OCI-LY7 (cell line): Measurements from ENCODE around the gene ASXL2. TPM values are rescaled to one million over a fixed set of nuclear protein-coding genes. Genes with fewer than 3 reads are reported as not detected.
A peak's percentile ranks its signal among the peaks of the same experiment; 100 is the strongest.

Experiments used
- BruUV-seq: library from RNA; stranded (reverse); fragments of 400-500 nt; replicated peaks from 2 replicates; lab custom pipeline; 2021; lab: Mats Ljungman, UMichigan
- CTCF ChIA-PET: fragments of 300-600 bp; sonication (Branson Sonifier 250); formaldehyde crosslinking; loops from one replicate; lab custom pipeline; 2022; ENCODE audit warnings: antibody characterized with exemption; ENCODE audit not compliant: unreplicated experiment; lab: Charles Lee
- POLR2A ChIA-PET: fragments of 300-600 bp; sonication (Branson Sonifier 250); formaldehyde crosslinking; loops from one replicate; lab custom pipeline; 2022; ENCODE audit warnings: antibody characterized with exemption; lab: Charles Lee
- DNase-seq: peaks from one replicate; pipeline ENCODE4 v3.0.0-alpha.2; 2015; ENCODE audit warnings: low spot score
- H2AFZ ChIP-seq: fragments of 200-600 bp; sonication (generic), shearing (Covaris generic); 2 replicates; pipeline ENCODE4 v1.6.1; 2014; ENCODE audit warnings: mild to moderate bottlenecking, antibody characterized with exemption, low read length, moderate library complexity
- H3K27ac ChIP-seq: fragments of 200-600 bp; sonication (generic); 2 replicates; pipeline ENCODE4 v1.5.1; 2014; ENCODE audit warnings: mixed run types, low read depth, mild to moderate bottlenecking, moderate library complexity, low read length, inconsistent platforms; ENCODE audit not compliant: poor library complexity, severe bottlenecking
- H3K36me3 ChIP-seq: fragments of 200-600 bp; sonication (generic); 2 replicates; pipeline ENCODE4 v1.6.1; 2014; ENCODE audit warnings: mild to moderate bottlenecking, antibody characterized with exemption, low read length, moderate library complexity, mixed read lengths; ENCODE audit not compliant: insufficient read depth
- H3K4me1 ChIP-seq: fragments of 200-600 bp; sonication (generic); 2 replicates; pipeline ENCODE4 v1.5.1; 2014; ENCODE audit warnings: mild to moderate bottlenecking, low read length; ENCODE audit not compliant: insufficient read depth, poor library complexity, severe bottlenecking
- H3K4me2 ChIP-seq: fragments of 200-600 bp; sonication (generic); 2 replicates; pipeline ENCODE4 v1.6.1; 2014; ENCODE audit warnings: mild to moderate bottlenecking, low read length
- H3K4me3 ChIP-seq: fragments of 200-600 bp; sonication (generic); 2 replicates; pipeline ENCODE4 v1.5.1; 2014; ENCODE audit warnings: mild to moderate bottlenecking, low read depth, low read length; ENCODE audit not compliant: poor library complexity, severe bottlenecking
- H3K79me2 ChIP-seq: fragments of 200-600 bp; sonication (generic); 2 replicates; pipeline ENCODE4 v1.6.1; 2016; ENCODE audit warnings: low read depth, mild to moderate bottlenecking, low read length, moderate library complexity, mixed read lengths; ENCODE audit not compliant: insufficient read depth
- H3K9me2 ChIP-seq: fragments of 200-600 bp; sonication (generic); 2 replicates; pipeline ENCODE4 v1.6.1; 2016; ENCODE audit warnings: mild to moderate bottlenecking, low read length, mixed read lengths; ENCODE audit not compliant: insufficient read depth
- H3K9me3 ChIP-seq: fragments of 200-600 bp; sonication (generic); 2 replicates; pipeline ENCODE4 v1.6.1; 2014; ENCODE audit warnings: mild to moderate bottlenecking, mixed run types, low read length, mixed read lengths
- H4K20me1 ChIP-seq: fragments of 200-600 bp; sonication (generic); 2 replicates; pipeline ENCODE4 v1.6.1; 2014; ENCODE audit warnings: mild to moderate bottlenecking, antibody characterized with exemption, low read length, moderate library complexity, mixed read lengths; ENCODE audit not compliant: insufficient read depth
- EZH2phosphoT487 ChIP-seq: fragments of 200-600 bp; sonication (generic); IDR thresholded peaks from 2 replicates; pipeline ENCODE4 v1.6.1; 2018; ENCODE audit warnings: low read depth, borderline replicate concordance, mild to moderate bottlenecking, mixed run types, antibody characterized with exemption, low read length, moderate library complexity, mixed read lengths
- intact Hi-C: fragments of 100-400 bp; cut with micrococcal nuclease; formaldehyde crosslinking; loops from one replicate; pipeline ENCODE4 v1.10.0; 2022; ENCODE audit not compliant: unreplicated experiment
- total RNA-seq, 2 experiments: library from RNA; depleted of rRNA in 1 of 2; stranded (reverse); fragments of >200 nt in 1 of 2; shearing (Covaris generic) in 1 of 2; gene quantifications; 2 replicates each; pipeline ENCODE4 v1.2.3, GENCODE V29; 2014 to 2022
- TF ChIP-seq, protein P1 (sequence below): fragments of 200-600 bp; sonication (generic); conservative IDR thresholded peaks from 2 replicates; pipeline ENCODE4 v1.5.1; 2014; ENCODE audit warnings: mild to moderate bottlenecking, antibody characterized with exemption, low read length, moderate library complexity, mixed read lengths

ASXL2 gene
- total RNA-seq, 2 experiments from 2014 or later: 12.4 to 31.8 TPM

DNA sequence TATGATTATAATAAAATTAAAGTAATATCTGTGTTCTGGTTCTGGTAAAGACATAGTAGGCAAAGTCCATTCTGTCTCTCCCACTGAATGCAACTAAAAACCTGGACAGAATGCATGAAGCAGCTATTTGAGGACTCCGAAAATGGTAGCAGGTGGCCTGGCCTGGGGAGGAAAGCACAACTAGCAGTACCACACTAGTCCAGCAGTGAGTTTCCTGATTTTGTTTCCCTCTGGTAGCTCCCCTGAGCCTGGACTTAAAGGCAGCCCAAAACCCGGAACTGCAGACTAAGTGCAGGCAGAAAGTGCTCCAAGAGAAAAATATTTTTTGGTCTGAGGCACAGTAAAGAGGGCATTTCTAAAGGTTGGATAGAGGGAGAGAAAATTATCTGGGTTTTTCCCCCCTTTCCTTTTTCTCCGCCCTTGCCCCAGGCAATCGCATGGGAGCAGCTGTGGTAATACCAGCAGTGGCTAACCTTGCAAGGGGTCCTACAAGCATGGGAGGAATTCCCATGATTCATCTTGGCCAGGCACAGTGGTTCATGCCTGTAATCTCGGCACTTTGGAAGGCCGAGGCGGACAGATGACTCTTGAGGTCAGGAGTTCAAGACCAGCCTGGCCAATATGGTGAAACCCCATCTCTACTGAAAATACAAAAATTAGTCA lies 32.3 kb downstream of the ASXL2 start:
- Histone ChIP-seq H3K9me3 (peaks cover 3% of the 10 kb centered on the region; the same call in 1 of the 2 replicates), H3K4me3 (no peak overlapping the region), H3K36me3 (peaks cover 39% of the 10 kb centered on the region), H3K4me2 (no peak overlapping the region), H2AFZ (no peak overlapping the region), H3K27ac (no peak overlapping the region), H3K79me2 (peaks cover 29% of the 10 kb centered on the region), H4K20me1 (no peaks in the 10 kb centered on the region), H3K9me2 (no peaks in the 10 kb centered on the region), H3K4me1 (no peaks in the 10 kb centered on the region)
- ChIA-PET CTCF (no interaction called here), POLR2A (interaction anchor here (1.6 kb wide), 1 partner anchor 15 kb away, joined by 5 read pairs; no protein-coding TSS in a partner anchor)
- BruUV-seq: no TSS peak
- intact Hi-C loops: no loop called here
- TF ChIP-seq EZH2phosphoT487: no peak
- TF ChIP-seq, protein P1, sequence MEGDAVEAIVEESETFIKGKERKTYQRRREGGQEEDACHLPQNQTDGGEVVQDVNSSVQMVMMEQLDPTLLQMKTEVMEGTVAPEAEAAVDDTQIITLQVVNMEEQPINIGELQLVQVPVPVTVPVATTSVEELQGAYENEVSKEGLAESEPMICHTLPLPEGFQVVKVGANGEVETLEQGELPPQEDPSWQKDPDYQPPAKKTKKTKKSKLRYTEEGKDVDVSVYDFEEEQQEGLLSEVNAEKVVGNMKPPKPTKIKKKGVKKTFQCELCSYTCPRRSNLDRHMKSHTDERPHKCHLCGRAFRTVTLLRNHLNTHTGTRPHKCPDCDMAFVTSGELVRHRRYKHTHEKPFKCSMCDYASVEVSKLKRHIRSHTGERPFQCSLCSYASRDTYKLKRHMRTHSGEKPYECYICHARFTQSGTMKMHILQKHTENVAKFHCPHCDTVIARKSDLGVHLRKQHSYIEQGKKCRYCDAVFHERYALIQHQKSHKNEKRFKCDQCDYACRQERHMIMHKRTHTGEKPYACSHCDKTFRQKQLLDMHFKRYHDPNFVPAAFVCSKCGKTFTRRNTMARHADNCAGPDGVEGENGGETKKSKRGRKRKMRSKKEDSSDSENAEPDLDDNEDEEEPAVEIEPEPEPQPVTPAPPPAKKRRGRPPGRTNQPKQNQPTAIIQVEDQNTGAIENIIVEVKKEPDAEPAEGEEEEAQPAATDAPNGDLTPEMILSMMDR: no peak
- DNase-seq: no peak

DNA sequence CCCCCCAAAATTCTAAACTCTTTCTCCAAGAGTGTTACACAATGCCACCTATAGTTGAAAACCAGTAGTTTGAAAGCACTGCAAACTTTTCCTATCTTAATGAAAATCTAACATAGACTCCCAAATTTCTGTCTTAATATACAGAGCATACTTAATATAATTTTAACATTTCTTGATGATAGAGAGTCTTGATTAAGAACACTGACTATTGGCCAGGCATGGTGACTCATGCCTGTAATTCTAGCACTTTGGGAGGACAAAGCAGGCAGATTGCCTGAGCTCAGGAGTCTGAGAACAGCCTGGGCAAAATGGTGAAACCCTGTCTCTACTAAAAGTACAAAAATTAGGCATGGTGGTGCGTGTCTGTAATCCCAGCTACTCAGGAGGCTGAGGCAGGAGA lies 34.2 kb downstream of the ASXL2 start:
- H3K4me3 ChIP-seq: no peak overlapping the region
- DNase-seq: no peak
- H4K20me1 ChIP-seq: no peaks in the 10 kb centered on the region
- ChIA-PET POLR2A (no interaction called here), CTCF (no interaction called here)
- H3K9me3 ChIP-seq: peaks cover 3% of the 10 kb centered on the region; the same call in 1 of the 2 replicates
- H3K27ac ChIP-seq: no peak overlapping the region
- no peak for TF ChIP-seq EZH2phosphoT487
- TF ChIP-seq, protein P1: 0 out of 2 replicates have a peak, but pooled peaks have one; percentile 22
- no peak overlapping the region for H2AFZ ChIP-seq
- no peaks in the 10 kb centered on the region for H3K4me1 ChIP-seq
- peaks cover 46% of the 10 kb centered on the region for H3K36me3 ChIP-seq
- intact Hi-C loops: no loop called here
- H3K9me2 ChIP-seq: no peaks in the 10 kb centered on the region
- peaks cover 23% of the 10 kb centered on the region for H3K79me2 ChIP-seq
- no TSS peak for BruUV-seq
- no peak overlapping the region for H3K4me2 ChIP-seq

- no TSS peak for BruUV-seq
- Histone ChIP-seq H3K9me2 (no peaks in the 10 kb centered on the region), H3K4me2 (no peak overlapping the region), H4K20me1 (0 out of 2 replicates have a peak, but pooled peaks cover 5% of the 10 kb centered on the region), H3K4me3 (no peak overlapping the region), H3K36me3 (peaks cover 38% of the 10 kb centered on the region), H3K79me2 (peaks cover 8% of the 10 kb centered on the region), H3K27ac (no peak overlapping the region), H2AFZ (no peak overlapping the region), H3K9me3 (no peaks in the 10 kb centered on the region), H3K4me1 (no peaks in the 10 kb centered on the region)
- ChIA-PET CTCF (no interaction called here), POLR2A (interaction anchor here (0.8 kb wide), 1 partner anchor 10 kb away, joined by 3 read pairs; no protein-coding TSS in a partner anchor)
- TF ChIP-seq EZH2phosphoT487: no peak
- TF ChIP-seq, protein P1: no peak
- intact Hi-C loops: no loop called here
- DNase-seq: no peak
Measured at GRCh38 chr2:25842155-25842554, 36.1 kb downstream of the ASXL2 start.
